Esophagus squamous epithelium (tissue), 5 donors: Measurements from ENCODE around the gene ZG16. TPM values are rescaled to one million over a fixed set of nuclear protein-coding genes. Genes with fewer than 3 reads are reported as not detected.
A peak's percentile ranks its signal among the peaks of the same experiment; 100 is the strongest.

Experiments
- DNase-seq: peaks from one replicate; lab custom pipeline; 2025; lab: John Stamatoyannopoulos, UW
- H3K27ac ChIP-seq, 4 donors: fragments of 200-600 bp; sonication (generic); one replicate each; pipeline ENCODE4 v1.5.1; 2016 to 2019; ENCODE audit warnings: mild to moderate bottlenecking in 1 of 4
- H3K27me3 ChIP-seq, 4 donors: fragments of 200-600 bp; sonication (generic); 1 replicate in 3 of 4; 2 replicates in 1 of 4; pipeline versions ENCODE4 v1.5.1 to v1.6.0; 2017 to 2021; ENCODE audit warnings: antibody characterized with exemption in 1 of 4
- H3K36me3 ChIP-seq, 3 donors: fragments of 200-600 bp; sonication (generic); one replicate each; pipeline ENCODE4 v1.5.1; 2016 to 2019
- H3K4me1 ChIP-seq, 3 donors: fragments of 200-600 bp; sonication (generic); one replicate each; pipeline ENCODE4 v1.5.1; 2017 to 2019
- H3K4me3 ChIP-seq, 4 donors: fragments of 200-600 bp; sonication (generic); 1 replicate in 3 of 4; 2 replicates in 1 of 4; pipeline ENCODE4 v1.5.1; 2016 to 2019; ENCODE audit warnings: mild to moderate bottlenecking in 2 of 4, moderate library complexity in 1 of 4
- H3K9me3 ChIP-seq, 3 donors: fragments of 200-600 bp; sonication (generic); one replicate each; pipeline ENCODE4 v1.5.1; 2016 to 2019
- POLR2A ChIP-seq, 4 donors: fragments of 450-650 bp; IDR thresholded peaks; one replicate each; pipeline ENCODE4 v1.6.1; 2017; ENCODE audit warnings: antibody characterized with exemption in 4 of 4, mild to moderate bottlenecking in 4 of 4, moderate library complexity in 3 of 4
- WGBS, 2 donors: methylation state at CpG; one replicate each; pipeline ENCODE4 v1.1.5; 2018; 5-methylcytosine and 5-hydroxymethylcytosine counted together
- intact Hi-C: fragments of 100-400 bp; cut with DNase I; formaldehyde crosslinking; loops from one replicate; pipeline ENCODE4 v1.15.0; 2022
- total RNA-seq, 4 donors: library from RNA; depleted of rRNA; stranded (reverse); fragments of >200 nt; gene quantifications; one replicate each; pipeline ENCODE4 v1.1.0, GENCODE V29; 2016
- TF ChIP-seq, protein P1 (sequence below), 6 experiments: fragments of 450-650 bp in 4 of 6; fragments of 200-600 bp in 2 of 6; sonication (generic) in 2 of 6; IDR thresholded peaks; one replicate each; pipeline ENCODE4 v1.5.1; 2016 to 2019; ENCODE audit warnings: antibody characterized with exemption in 6 of 6, mild to moderate bottlenecking in 4 of 6, moderate library complexity in 4 of 6
- donor health status: DM: yes; HTN: yes; CAD: no.

Gene ZG16
- total RNA-seq, 4 donors from 2014 or later = not detected

DNA sequence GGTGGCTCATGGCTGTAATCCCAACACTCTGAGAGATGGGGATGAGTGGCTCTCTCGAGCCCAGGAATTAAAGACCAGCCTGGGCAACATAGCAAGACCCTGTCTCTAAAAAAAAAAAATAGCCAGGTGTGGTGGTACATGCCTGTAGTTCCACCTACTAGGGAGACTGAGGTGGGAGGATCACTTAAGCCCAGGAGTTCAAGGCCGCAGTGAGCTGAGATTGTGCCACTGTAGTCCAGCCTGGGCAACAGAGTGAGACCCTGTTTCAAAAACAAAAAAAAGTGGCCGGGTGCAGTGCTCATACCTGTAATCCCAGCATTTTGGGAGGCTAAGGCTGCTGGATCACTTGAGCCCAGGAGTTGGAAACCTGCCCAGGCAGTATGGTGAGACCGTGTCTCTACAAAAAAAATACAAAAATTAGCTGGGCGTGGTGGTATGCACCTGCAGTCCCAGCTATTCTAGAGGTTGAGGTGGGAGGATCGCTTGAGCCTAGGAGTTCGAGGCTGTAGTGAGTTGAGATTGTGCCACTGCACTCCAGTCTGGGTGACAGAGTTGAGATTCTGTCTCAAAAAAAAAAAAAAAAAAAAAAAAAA, 35.3 kb upstream of the ZG16 start:
- peaks cover 0 to 12% (median 4%) of the 10 kb centered on the region in 3 donors for H3K4me1 ChIP-seq
- no peaks in the 10 kb centered on the region for H3K9me3 ChIP-seq
- H3K36me3 ChIP-seq = no peaks in the 10 kb centered on the region
- DNase-seq = no peak
- no peak for TF ChIP-seq POLR2A (IDR thresholded peaks at IDR 0.05)
- TF ChIP-seq, protein P1, sequence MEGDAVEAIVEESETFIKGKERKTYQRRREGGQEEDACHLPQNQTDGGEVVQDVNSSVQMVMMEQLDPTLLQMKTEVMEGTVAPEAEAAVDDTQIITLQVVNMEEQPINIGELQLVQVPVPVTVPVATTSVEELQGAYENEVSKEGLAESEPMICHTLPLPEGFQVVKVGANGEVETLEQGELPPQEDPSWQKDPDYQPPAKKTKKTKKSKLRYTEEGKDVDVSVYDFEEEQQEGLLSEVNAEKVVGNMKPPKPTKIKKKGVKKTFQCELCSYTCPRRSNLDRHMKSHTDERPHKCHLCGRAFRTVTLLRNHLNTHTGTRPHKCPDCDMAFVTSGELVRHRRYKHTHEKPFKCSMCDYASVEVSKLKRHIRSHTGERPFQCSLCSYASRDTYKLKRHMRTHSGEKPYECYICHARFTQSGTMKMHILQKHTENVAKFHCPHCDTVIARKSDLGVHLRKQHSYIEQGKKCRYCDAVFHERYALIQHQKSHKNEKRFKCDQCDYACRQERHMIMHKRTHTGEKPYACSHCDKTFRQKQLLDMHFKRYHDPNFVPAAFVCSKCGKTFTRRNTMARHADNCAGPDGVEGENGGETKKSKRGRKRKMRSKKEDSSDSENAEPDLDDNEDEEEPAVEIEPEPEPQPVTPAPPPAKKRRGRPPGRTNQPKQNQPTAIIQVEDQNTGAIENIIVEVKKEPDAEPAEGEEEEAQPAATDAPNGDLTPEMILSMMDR (IDR thresholded peaks at IDR 0.05) = no peak
- H3K27me3 ChIP-seq = peaks cover 0 to 40% (median 0%) of the 10 kb centered on the region in 4 donors
- H3K27ac ChIP-seq = no peak overlapping the region
- H3K4me3 ChIP-seq = no peak overlapping the region
- intact Hi-C loops = no loop called here
- 68 to 74% methylated on average over 4 to 7 of the region's 7 CpGs for WGBS, 2 donors

DNA sequence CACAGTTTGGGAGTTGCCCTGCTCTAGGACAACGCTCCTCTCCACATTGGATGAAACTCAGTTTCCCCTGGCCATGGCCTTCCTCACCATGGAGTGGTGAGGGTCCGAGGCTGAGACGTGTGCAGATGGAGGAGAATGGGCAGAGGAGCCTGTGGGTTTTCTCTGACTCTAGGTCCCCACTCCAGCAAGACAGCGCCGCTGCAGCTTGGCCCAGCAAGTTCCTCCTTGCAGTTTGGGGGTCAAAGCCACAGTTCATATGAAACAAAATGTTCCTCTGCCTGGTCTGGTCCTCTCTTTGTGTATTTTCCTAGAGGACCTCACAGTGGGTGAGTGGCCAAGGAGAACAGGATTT, 34.6 kb upstream of the ZG16 start:
- 75 to 95% methylated on average over 3 to 4 of the region's 5 CpGs for WGBS, 2 donors
- intact Hi-C loops = no loop called here
- peaks cover 0 to 5% (median under 1%) of the 10 kb centered on the region in 3 donors for H3K4me1 ChIP-seq
- no peak overlapping the region for H3K27ac ChIP-seq
- no peak overlapping the region for H3K4me3 ChIP-seq
- H3K27me3 ChIP-seq = peaks cover 0 to 39% (median 0%) of the 10 kb centered on the region in 4 donors
- no peaks in the 10 kb centered on the region for H3K9me3 ChIP-seq
- no peaks in the 10 kb centered on the region for H3K36me3 ChIP-seq
- DNase-seq = no peak
- no peak for TF ChIP-seq POLR2A (IDR thresholded peaks at IDR 0.05)
- TF ChIP-seq, protein P1 (IDR thresholded peaks at IDR 0.05) = no peak

DNA sequence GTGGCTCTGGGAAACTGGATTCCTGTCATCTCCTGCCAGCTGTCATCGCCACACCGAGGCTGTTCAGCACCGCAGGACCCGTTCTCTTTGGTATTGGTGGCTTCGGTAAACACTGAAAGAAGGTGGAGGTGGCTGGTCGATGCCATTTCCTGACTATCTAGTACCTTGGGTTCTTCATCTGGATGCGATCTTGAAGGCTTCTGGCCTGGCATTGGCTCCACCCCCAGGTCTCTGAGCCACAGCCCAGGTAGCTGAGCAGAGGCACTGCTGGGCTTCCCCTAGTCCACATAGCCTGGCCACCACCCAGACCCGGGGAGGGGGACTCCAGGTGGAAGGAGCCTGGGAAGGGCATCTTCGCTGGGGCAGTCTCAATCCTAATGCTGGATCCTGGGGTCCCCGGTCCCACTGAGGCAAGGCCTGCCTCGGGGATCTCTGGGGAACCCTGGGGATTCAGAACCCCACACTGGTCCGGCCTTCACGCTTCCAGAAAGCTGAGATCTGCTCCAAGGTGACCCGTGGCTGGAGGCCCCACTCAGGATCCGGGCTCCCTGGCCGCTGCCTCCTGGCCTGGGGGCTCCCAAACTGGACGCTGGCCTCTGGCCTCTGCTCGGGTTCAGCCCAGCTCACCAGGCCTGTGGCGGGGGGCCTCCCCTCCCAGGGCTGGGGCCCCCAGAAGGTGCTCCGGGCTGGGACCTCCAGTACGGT, 34.1 kb upstream of the ZG16 start:
- WGBS, 2 donors = 68 to 73% methylated on average over 6 of the region's 21 CpGs
- peak overlapping the region in 1 of 4 donors; percentile 72 for H3K27ac ChIP-seq
- TF ChIP-seq POLR2A (IDR thresholded peaks at IDR 0.05) = no peak
- TF ChIP-seq, protein P1 (IDR thresholded peaks at IDR 0.05) = no peak
- DNase-seq = no peak
- H3K27me3 ChIP-seq = peaks cover 0 to 39% (median 0%) of the 10 kb centered on the region in 4 donors
- H3K4me3 ChIP-seq = peak overlapping the region in 3 of 4 donors; percentile 8 to 59 (median 44)
- no peaks in the 10 kb centered on the region for H3K36me3 ChIP-seq
- intact Hi-C loops = no loop called here
- no peaks in the 10 kb centered on the region for H3K4me1 ChIP-seq
- no peaks in the 10 kb centered on the region for H3K9me3 ChIP-seq

DNA sequence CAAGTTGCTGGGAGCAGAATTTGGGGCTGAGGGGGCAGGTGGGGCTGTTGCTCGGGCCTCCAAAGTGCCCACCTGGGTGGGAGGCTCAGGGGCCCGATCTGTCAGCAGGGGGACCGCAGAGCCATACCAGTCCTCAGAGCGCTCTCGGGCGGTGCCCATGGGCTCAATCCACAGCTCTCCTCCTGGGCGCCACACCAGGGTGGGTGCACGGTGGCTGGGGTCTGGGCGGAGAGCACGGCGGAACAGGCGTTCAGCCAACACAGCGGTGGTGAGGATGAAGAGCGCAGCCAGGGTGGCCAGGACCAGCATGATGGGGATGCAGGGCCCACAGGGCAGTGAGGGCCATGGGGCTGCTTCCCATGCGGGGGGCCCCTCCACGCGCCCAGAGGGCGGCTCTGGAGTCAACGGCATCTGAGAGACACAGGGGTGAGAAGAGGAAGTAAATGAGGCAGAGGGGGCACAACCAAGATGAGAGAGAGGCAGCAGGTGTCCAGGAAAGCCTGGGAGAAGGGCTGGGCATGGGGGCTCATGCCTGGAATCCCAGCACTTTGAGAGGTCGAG, 33.4 kb upstream of the ZG16 start:
- TF ChIP-seq, protein P1 (IDR thresholded peaks at IDR 0.05) = no peak
- no peak for TF ChIP-seq POLR2A (IDR thresholded peaks at IDR 0.05)
- peak overlapping the region in 1 of 4 donors; percentile 72 for H3K27ac ChIP-seq
- H3K27me3 ChIP-seq = peaks cover 0 to 39% (median 0%) of the 10 kb centered on the region in 4 donors
- H3K36me3 ChIP-seq = no peaks in the 10 kb centered on the region
- DNase-seq = no peak
- no peaks in the 10 kb centered on the region for H3K4me1 ChIP-seq
- peak overlapping the region in 3 of 4 donors; percentile 34 to 59 (median 44) for H3K4me3 ChIP-seq
- WGBS, 2 donors = 73 to 82% methylated on average over 5 to 16 of the region's 20 CpGs
- intact Hi-C loops = no loop called here
- H3K9me3 ChIP-seq = no peaks in the 10 kb centered on the region
